Posterior vena cava (tissue), 2 donors: ENCODE results near the gene FOXO3. TPM values are rescaled to one million over a fixed set of nuclear protein-coding genes. Genes with fewer than 3 reads are reported as not detected.

Experiments
- DNase-seq: peaks from one replicate; pipeline ENCODE4 v3.0.0-alpha.2; 2020; ENCODE audit warnings: low spot score
- intact Hi-C, 2 donors: fragments of 100-400 bp; cut with DNase I; formaldehyde crosslinking; loops; one replicate each; pipeline versions ENCODE4 v1.14.1 to v1.14.2; 2022 to 2023
- total RNA-seq, 2 donors: library from RNA; stranded (reverse); fragmentation: NEBNext Ultra II Directional; extraction: Animal tissue kit (Norgen Biotek cat#: 25700); gene quantifications; one replicate each; pipeline ENCODE4 v1.2.1, GENCODE V29; 2021
- donor health status: DM: yes; HTN: yes; CAD: no.
- donor health status: DM: yes; HTN: yes; CAD: no.

Gene FOXO3
- total RNA-seq, 2 donors from 2014 or later = 53.8 to 57.7 TPM

DNA sequence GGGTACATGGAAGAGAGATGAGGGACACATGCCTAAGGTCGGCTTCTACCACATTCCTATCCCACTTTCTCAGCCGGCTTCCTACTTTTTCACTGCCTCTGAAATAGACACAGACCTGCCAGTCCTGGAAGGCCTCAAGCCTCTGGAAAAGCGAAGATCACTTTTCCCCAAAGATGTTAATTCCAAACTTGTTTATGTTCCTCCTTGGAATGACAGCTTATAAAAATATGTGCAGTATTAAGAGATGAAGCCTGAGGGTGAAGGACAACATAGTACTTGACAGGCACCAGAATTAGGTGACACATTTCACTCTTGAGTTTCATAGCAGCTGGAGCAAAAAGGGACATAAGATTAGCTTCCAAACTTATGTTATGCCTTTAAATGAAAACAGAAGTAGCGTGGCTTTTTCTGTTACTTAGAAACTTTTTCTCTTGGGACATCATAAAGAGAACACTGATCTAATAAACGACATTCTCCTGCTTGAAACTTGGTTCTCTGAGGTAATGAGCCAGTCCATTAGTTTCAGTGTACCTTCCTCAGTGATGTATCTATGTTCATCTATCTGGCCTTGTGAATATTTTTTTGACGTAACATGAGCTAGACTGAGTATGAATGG, 25.3 kb downstream of the FOXO3 start:
- intact Hi-C loops = no loop called here
- DNase-seq = no peak

DNA sequence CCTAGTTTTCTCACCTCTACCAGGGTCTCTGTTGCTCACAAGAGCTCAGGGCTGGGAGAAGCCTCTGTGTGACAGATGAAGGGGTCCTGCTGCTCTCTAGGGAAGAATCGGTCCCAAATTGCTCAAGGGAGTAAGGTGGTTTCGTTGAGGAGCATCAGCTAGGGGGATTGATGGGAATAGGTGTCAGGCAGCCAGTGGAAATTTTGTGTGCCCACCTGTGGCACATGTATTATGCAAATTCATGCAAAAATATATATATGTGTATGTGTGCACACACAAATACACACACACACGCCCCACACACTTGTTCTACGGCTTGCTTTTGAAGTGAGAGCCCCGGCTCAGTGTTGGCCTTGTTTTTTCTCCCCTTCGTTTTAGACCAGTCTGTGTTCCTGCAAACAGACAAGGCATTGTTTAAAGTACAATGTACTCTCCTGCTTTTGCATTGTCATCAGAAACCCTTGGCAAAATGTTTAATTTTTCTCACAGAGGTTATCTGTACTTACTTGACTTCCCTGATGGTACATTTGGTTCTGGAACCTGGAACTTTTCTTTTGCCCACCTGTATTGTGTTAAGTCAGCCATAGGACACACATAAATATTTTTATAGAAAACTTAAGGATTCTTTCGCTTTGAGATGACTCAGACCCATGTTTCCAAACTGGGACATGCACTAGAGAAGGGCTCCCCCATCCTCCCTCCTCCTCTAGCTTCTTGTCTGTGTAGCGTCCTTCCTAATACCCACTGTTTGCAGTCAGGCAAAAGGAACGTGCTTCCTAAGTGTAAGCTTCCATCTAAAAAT, 26.7 kb downstream of the FOXO3 start:
- intact Hi-C loops = no loop called here
- no peak for DNase-seq

DNA sequence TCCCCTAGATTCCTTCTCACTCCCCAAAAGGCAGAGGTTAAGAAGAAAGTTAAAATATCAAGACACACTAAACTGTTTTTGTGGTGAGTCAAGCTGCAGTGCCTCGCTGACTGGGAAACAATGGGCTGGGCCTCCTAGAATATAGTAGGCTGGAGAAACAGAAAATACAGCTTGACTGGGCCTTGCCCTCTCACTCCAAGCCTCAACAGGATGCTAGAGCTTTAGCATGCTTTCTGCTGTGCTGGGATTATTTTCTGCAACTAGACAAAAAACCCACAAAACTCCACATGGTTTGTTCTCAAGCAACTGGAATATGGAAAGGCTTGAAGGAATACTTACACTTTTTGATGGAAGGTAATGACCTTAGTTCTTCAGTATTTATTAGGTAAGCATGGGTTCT, 27.9 kb downstream of the FOXO3 start:
- DNase-seq = no peak

DNA sequence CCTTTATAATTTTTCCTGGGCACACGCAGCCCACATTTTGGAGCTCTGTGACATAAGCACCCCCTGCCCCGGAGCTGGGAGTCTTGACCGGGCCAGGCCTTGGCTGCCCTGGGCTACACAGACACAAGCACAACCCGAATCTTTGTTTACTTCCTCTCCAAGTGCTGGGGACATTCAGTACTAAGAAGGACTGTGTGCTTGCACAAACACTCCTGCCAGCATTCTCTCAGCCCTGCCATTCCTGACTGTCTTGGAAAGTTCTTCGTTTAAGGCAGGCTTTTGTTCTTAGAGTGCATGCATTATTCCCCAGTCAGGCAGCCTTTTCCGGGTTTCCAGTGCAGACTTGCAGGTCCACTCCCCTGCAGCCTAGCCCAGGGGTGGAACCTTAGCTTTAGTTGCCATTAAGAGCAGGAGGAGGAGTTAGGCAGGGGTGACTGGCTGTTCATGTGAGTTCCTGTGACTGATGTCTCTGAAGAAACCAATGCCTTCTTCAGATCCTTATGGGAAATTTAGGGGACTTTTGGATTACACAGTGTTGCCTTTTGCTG, 28.6 kb downstream of the FOXO3 start:
- DNase-seq = peak; percentile 91
- intact Hi-C loops = no loop called here

More for the DNA sequence above, 27.9 kb downstream of the FOXO3 start:
- intact Hi-C loops = no loop called here

DNA sequence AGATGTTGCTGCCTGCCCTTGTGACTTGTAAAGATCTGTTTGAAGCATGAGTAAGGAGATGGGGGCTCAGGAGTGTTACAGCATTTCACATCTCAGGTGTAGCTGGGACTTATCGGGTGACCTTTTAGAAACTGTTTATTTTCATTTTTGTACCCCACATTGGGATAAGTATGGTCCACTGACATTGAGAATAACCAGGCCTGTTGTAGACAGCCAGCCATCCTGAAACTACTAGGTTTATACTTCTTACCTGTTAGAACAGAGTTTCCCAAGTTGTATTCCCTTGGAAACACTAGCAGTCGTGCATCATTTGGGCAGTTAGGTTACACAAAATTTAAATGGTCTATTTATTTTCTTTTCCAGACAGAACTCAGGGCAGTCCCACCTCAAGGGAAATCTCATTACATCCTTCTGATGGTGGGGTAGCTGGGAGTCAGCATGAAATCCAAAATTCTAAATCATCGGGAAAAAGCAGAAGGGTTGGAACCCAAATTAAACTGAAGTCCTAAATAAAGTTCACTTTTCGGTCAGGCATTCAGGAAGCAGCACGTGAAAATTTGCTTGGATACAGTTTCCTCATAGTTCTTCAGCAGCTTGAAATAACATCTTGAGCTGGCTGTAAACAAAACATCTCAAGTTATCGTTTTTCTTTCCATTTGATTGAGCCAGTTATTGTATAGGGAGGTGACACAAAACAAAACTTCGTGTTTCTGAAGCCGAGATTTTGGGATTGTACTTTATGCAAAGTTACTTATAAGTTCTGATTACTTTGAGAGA, 30.5 kb downstream of the FOXO3 start:
- intact Hi-C loops = no loop called here
- no peak for DNase-seq

DNA sequence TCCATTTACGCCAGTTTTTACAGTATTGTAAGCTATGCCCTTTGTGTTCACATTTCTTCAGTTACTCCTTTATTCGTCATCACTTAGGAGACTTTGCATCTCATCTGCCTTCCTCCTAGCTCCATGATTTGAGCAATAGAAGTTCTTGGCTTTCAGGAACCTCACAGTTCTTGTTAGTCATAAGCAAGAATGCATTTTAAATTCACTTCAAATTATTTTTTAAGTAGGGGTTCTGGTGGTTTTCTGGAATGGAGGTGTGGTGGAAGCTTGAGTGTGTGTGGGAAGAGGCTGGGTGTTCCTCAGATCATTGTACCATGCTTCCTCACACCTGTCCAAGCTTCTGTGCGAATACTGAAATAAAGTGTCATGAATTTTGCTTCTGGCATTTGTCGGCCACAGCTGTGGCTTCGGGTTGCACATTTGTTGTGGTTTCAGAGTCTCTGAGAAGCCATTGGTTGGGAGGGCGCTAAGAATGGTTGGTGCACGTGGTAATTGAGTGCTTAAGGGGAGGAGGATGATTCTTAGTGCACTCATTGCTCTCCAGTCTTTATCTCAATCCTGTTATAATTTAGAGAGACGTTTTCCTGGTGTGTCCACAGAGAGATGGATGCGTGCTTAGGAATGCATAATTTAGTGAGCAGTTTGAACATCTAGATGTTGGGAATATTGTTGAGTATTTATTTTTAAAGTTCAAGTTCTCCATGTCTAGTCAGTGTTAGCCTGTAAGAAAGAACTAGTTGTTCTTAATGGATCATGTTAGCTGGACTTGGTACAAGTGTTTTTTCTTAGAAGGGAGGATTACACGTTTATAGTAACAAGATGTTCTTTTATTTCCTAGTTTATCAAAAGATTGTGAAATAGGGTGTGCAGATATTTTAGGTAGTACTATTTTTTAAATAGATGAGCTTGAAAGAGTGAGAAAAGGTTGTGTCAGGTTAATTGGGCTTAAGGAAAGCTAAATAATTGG, 31.9 kb downstream of the FOXO3 start:
- no peak for DNase-seq
- intact Hi-C loops = no loop called here

DNA sequence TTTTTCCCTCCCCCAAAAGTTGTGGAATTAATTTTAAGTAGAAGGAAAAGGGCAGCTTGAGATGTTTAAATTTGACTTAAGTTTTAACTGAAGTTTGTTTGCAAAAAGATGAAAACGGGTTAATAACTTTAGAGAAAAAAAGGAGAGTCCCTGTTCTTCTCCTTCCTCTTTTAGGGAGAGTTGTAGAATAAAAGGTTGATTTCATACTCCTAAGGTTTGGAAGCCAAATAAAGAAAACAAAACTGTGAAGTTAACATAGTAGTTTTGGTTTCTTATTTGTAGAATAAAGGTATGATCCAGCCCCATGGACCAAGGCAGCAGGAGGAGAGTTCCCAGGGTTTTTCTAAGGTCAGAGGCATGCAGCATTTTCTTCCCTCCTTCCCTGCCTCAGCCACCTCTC, 33.4 kb downstream of the FOXO3 start:
- DNase-seq = no peak
- intact Hi-C loops = no loop called here

DNA sequence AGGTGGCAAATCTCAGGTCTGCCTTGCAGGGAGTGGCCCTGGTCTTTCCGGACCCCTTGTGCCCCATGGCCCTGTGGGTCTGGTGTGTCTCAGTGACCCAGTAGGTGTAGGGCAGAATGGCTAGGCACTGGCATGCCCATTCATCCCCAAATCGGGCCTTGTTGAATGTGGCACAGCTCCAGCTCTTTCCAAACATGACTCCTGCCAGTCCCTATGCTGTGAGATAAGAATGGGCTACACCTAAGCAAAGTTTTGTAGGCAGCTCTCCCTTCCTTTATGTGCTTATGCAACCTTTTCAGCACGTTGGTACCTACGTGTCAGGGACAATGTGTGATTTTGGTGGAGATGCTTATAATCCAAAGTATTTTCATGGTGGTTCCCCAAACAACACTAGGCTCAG, 33.9 kb downstream of the FOXO3 start:
- intact Hi-C loops = no loop called here

DNA sequence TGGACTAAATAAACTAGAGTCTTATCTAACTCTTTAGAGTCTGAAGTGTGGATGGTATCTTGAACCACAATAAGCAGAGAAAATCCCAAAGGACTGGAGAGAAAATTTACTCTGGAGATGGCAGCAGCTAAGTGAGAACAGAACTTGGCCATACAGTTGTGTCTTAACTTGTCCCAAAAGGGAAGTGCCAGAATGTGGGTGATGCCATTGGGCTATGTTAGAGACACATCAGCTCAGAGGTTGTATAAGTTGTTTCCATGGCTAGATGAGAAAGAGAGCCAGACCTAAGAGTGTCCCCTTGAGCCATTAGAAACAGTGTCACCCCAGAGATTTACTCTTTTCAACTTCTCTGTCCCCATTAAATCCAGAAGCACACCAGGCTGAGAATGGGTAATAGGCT, 36.2 kb downstream of the FOXO3 start:
- intact Hi-C loops = no loop called here

More for the DNA sequence above, 33.9 kb downstream of the FOXO3 start:
- DNase-seq = no peak

DNA sequence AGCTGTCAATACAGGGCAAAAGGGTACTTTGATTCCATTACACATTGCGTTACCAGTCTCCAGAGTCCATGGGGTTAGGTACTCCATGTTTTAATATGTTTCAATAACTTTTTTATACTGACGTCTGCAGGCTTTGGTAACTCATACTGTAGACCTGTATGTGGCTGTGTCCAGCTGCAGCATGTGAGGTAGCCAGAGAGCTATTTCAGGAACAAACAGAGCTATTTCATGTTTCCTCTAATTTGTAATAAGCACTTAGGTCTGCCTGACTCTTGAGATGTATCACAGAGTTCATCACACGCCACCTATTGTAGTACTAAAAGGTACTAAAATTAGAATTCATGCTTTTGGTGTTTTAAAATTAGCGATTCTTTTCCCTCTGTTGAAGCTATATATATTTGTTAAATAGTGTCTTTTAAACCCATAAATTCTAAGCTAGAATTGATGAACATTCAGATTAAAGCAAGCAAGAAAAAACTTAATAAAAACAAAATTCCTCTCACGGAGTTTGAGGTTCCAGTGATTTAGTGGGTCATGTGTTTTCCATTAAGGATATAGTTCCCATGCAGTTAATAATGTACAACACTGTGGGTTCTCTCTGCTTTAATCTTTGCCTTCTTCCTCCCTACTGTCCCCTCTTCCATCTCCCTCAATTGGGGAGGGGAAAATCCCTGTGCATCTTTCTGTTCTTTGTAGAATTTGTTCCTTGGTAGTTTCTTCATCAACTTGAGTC, 37.0 kb downstream of the FOXO3 start:
- DNase-seq = no peak
- intact Hi-C loops = no loop called here

More for the DNA sequence above, 36.2 kb downstream of the FOXO3 start:
- DNase-seq = no peak

DNA sequence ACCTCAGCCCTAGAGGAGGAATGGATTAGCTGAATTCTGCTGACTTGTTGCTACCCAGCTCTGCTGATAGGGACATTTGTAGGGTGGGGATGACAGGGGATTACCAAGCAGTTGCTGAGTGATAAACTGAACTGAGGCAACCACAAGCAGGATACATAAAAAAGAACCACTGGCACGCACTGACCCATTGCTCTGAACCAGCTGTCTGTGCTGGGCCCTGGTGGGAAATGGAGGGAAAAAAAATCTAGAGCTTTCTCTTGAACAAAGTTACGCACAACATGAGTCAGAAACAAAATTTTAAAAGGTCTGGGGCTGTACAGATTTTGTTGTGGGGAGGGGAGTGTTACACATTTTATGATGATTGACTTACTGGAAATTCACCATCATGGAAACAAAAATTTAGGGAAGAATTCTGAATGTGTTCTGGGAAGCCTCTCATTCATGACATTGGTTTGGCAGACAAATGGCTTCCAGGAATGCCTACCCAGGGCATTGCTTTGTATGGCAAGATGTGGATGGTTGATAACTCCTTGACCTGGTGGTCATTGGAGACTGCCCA, 37.7 kb downstream of the FOXO3 start:
- no peak for DNase-seq
- intact Hi-C loops = no loop called here

DNA sequence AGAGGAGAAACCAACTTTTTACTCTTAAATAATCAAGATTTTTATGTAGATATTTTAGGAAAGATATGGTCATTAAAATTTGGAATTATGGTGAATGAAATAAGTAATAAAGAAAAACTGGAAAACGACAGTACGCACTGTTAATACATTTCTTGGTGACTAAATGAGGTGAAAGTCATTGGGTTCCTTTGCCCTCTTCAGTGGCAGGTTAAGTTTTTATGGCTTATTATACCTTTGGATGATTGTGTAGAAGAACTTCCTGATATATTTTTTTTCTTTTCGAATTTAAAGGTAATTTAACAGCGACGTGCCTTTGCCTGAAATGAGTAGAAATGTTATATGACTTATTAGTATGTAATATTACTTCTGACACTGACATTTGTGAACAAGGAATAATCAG, 43.4 kb downstream of the FOXO3 start:
- no peak for DNase-seq
- intact Hi-C loops = no loop called here

DNA sequence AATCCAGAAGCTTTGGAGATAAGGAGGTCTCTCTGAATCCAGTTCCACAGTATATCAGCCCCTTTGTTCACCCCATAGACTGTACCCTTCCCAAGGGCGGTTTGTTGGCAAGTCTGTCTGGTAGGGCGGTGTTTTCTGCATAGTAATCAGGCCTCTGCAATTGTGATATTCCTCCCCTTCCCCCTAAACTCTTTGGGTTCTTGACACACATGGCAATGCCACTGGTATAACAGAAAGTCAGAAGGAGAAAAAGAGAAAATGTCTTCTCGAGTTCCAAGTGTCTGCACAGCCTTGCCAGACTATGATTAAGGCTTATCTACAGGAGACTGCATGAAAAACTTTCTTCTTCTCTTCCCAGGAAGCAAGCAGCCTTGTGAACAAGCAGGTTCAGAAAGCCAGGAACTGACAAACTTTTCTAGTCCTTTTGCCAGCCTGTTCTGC, 45.6 kb downstream of the FOXO3 start:
- intact Hi-C loops = no loop called here

DNA sequence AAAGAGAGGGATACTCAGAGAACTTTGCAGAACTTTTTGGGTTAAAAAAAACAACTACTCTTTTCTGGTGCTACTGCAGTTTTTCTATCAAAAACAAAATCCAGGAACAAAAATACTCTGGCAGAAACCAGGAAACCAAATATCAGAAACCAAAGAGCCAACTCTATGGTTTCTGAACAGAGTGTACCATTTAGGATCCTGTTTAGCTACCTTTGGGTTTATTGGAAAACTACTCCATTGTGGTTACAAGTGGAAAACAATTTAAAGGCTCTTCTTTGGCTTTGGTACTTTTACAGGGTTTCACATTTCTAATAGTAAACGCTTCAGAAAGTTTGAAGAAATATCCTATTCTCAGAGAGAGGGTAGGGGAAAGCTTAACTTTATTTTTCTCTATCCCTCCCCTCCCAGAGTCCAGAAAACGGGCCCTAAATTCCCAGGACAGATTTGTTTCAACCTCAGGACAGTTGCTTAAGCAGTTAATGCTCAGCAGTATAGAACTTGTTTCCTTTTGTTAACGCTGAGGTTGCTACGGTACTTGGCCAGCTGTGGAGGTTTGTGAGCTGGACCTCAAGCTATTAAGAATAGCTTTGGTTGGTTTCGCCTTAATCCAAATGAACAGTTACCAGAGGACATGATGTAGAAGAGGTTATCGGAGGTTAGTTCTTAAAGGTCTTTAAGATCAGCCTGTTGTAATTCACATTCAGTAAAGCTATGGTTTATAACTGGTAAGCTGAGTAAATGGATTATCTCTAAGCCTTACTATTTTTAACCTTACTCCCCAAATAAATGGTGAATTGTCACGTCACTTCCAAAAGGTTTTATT, 47.9 kb downstream of the FOXO3 start:
- no peak for DNase-seq
- intact Hi-C loops = no loop called here

More for the DNA sequence above, 45.6 kb downstream of the FOXO3 start:
- DNase-seq = no peak

DNA sequence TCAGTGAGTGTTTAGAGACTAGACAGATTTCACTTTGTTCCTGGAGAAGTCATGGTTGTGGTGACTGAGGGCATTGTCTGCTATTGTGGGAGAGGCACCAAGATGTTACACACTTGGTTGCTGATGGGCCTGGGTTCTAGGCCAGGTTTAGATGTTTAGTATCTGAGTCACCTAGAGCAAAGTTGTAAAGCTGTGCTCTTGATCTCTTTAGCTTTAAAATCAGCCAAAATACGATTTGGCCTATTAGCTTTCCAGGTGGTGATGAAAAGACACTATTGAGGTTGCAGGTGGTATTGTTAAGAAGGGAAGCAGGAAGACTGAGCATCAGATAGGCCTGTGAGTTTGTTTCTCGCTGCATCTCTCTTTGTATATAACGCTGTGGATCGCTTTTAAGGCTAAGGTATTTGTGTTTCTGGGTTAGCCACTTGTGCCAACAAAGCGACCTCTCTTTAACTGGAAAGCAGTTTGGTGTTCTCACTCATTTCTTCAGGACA, 48.6 kb downstream of the FOXO3 start:
- intact Hi-C loops = no loop called here
- no peak for DNase-seq

DNA sequence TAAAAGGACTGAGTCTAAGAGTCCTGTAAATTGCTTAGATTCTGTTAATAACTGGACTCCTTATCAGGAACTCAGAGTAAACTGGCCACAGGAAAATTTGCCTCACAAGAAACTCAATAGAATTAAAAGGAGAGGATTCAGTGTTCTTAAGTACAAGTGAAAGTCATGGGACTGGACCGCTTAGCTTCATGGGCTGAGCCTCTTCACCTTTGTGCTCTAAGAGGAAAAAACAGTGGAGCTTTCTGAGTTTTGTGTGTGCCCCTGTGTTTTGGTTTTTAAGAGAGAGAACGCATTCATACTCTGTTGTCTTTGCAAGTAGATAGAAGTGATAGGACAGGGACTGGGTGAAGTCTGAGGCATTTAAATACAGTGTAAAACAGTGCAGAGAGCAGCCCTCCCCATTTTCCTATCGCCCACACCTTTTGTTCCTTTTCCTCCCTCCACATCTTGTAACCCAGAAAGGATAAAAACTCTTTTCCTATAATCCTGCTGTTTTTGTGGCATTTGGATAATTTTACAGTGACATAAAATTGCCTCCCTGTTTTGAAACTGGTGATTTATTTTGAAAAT, 49.6 kb downstream of the FOXO3 start:
- intact Hi-C loops = loop anchor here in 1 of 2 donors (5.0 kb wide), 1 partner anchor 293 kb away; no protein-coding TSS in a partner anchor
- DNase-seq = no peak
